CD4-positive, alpha-beta T cell treated with Interleukin-6 for 4 hours (primary cell): ENCODE measurements around the gene SLC4A1.

ENCODE experiments used
- DNase-seq: peaks from one replicate; pipeline ENCODE4 v3.0.0-alpha.2; 2020; ENCODE audit warnings: mixed read lengths

SLC4A1 gene

DNA sequence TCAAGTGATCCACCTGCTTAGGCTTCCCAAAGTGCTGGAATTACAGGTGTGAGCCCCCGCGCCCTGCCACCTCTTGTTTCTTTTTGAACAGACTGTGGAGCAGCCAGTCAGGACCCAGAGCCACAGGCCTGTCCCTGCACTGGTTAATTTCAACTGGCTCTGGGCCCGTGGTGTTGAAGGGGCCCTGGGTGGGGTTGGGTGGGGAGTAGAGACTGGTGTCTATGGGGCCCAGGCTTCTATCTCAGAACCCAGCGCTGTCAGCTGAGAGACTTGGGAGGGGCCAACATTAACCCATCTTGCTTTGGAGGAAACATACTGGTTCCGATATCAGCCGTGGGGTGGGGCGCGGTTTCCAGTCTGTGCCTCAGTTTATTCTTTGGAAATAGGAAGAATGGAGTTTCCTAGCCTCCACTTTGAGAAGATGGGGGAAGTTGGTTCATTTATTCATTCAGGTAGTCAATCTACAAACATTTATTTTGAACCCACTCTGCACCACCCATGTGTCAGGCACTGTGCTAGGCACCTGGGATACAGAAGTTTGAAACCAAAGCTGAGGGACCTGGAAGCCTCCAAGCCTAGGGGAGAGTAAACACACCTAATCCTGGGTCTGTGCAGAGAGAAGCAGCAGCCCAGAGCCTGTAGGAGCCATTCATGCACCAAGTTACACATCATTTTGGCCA is 15.5 kb upstream of the SLC4A1 start:
- DNase-seq = no peak

DNA sequence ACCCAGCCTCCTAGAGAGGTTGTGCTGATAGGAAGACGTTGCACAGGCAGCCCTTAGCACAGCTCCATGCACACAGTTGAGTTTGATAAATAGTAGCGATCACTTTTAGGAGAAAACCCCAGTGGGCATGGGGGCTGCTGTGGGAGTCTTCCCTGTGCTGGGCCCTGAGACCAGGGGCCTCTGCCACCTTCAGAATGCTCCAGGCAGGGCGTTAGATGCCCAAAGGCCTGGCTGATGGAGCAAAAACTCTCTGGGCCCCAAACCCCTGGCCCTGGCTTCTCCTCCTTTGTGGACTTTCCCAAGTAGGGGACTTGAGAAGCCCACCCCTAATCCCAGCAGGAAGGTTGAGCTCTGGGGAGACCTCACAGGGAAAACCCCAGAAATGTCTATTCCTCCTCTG is 14.3 kb upstream of the SLC4A1 start:
- DNase-seq = no peak

DNA sequence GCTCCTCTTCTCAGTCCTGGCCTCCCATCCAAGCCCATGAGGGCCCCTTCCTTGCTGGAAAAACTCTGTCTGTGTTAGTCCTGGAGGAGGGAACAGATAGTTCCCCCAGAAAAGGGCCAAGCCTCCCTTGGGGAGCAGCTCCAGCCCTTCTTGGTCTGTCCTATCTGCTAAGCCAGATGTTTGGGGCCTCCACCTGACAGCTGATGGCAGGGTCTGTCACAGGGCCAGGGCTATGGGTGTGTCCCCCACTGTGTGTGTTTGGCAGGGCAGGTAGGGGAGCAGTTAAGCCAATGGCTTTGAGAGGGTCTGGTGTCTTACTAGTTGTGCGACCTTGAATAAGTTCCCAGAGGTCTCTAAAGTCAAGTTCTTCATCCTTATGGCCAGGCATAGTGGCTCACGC is 13.6 kb upstream of the SLC4A1 start:
- no peak for DNase-seq

DNA sequence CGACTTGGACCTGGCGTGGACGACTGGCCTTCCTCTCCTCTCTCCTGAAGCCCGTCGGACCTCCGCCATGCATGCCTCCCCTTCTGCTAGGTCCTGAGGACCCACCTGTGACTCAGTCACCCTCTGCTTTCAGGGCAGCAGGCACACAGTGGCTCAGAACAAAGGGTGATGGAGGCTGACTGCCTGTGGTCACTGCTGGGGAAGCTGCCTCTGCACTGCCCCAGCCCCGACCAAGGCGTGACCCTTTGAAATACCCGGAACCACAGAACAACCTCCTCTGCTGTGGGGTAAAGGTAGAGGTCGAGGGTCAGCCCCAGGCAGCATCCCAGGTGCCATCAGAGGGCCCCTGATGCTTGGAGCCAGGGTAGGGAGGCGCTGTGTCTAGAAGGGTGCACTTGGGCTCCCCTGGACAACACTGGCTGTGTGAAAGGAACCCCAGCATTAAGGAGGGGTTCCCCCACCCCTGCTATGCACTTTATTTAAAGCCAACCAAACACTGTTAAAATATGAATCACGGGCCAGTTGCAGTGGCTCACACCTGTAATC is 12.5 kb upstream of the SLC4A1 start:
- DNase-seq = no peak

DNA sequence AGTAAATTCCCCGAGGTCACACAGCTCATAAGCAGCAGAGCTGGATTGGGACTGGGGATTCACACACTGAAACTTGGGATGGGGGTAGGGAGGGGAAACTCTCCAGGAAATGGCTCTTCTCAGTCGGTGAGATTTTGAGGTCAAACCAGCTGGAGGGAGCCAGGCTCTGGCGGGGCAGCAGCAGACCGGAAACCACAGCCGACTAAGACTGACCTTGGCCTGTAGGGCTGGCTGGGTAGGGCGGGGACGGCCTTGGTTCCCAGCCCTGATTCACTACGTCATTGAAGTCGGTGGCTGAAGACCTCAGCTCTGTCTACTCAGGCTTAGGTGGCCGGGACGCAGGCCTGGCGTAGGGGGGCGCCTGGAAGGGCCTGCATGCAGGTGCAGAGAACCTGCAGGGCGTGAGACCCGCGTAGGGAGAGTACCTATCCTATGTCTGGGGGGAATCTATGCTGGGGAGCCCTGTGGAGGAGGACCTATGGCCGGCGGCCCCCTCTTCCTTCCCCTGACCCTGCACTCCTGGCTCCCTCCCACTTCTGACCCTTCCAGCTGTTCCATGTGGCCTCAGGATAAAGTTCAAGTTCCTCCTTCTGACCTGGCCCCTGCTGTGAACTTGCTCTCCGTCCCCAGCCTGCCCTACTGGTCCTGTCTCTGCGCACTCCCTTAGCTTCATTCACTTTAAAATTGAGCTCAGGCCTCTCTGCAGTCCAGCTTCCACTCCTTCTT is 11.9 kb upstream of the SLC4A1 start:
- no peak for DNase-seq

DNA sequence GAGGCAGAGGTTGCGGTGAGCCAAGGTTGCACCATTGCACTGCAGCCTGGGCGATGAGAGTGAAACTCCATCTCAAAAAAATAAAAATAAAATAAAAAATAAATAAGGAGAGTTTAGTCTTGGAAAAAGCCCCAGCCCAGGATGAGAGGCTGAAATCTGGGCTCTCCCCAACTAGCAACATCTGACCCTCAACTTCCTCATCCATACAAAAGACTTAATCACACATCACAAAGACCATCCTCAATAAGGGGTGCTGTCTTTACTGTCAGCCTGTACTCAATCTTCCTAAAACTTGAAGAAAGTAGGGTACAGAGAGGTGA is 11.4 kb upstream of the SLC4A1 start:
- no peak for DNase-seq

DNA sequence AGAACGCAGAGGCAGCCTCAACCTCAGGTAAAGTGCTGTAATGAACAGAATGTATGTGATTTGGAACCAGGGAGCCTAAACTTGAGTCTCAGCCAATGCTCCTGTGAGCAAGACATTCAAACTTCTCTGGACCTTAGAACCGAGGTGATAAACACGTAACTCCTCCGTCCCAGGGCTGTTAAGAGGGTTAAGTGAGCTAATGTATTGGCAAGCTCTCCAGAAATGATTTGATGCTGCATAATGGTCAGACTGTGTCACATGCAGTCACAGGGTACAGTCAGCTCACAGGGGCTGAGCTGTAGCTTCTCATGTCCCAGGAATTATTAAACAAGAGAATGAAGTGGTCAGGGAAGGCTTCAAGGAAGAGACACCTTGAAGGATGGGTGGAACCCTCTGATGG is 10.0 kb upstream of the SLC4A1 start:
- DNase-seq = no peak

DNA sequence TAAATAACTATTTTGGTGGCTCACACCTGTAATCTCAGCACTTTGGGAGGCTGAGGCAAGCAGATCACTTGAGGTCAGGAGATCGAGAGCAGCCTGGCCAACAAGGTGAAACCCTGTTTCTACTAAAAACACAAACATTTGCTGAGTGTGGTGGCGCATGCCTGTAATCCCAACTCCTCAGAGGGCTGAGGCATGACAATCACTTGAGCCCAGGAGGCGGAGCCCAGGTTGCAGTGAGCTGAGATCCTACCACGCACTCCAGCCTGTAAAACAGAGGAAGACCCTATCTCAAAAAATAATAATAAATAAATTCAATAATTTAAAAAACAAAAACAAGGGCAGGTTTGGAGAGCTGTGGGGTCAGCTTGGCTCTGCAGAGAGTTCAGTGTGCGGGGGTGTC is 5.7 kb upstream of the SLC4A1 start:
- DNase-seq = no peak

DNA sequence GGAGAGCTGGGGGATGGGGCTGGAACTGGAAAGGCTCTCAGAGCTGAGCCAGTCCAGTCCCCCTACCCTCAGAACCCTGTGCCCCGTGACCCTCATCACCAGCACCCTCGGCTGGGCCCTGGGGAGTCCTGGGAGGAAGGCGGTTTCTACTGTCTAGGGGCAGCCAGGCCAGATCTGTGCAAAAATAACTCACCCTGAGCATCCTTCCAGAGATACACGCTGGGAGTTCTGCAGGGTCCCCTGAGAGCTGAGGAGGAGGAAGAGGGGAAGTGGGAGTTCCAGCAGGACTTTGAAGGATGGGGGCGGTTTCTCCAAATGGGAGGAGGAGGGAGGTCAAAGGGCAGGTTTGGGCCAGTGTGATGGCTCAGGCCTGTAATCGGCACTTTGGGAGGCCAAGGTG is 5.0 kb upstream of the SLC4A1 start:
- DNase-seq = no peak

DNA sequence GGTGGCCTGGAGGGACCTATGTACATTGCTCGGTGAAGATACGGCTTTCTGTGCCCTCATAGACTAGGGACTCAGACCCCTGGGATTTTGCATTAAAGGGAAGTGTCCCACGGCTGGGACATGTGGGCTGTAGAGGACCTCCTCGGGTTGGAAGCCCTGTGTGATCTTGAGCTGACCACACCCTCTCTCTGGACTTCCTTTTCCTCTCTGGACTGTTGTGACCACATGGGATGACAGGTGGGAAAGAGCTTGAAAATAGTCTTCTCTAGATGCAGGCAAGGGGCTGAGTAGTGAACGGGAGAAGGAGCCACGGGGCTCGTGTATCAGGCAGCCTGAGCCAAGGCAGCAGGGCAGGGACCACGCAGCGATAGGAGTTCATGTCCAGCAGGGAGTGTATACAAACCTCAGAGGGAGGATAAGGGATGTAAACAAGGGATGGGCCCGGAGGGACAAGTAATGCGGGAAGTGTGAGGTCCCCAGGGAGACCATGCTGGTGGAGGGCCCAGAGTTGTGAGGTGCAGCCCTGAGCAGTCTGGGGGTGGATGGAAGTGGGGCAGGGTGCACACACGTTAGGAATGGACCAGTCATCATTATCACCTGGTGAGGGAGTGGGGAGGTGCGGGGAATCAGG is 4.5 kb upstream of the SLC4A1 start:
- no peak for DNase-seq

DNA sequence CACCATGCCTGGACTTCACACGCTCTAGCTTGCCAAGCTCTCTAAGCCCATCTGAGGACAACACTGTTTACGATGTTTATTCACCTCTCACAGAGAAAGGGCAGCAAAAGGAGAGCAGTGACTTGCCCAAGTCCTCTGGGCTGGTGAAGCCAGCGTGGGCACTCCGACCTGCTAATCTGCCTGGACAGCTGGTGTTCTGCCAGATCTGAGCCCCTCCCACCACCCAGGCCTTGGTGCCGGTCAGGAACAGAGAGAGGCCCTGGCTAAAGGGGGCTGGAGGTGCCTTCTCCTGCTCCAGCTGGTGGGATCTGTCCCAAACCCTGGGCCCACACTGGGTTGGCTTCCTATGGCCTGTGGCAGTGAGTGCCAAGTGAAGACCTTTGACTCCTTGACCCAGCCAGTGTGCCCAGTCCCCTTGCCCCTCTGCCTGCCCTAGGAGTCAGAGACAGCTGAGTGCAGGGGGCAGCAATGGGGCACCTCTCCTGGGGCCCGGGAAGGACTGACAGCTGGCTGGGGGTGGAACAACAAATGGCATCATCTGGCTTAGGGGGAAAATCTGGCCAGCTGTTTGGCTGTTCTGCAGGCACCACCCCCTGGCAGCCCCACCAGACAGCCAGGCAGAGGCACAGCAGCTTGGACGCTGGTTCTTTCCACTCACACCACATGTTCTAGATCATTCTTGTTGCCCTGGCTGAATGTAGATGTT is 1.8 kb upstream of the SLC4A1 start:
- no peak for DNase-seq

DNA sequence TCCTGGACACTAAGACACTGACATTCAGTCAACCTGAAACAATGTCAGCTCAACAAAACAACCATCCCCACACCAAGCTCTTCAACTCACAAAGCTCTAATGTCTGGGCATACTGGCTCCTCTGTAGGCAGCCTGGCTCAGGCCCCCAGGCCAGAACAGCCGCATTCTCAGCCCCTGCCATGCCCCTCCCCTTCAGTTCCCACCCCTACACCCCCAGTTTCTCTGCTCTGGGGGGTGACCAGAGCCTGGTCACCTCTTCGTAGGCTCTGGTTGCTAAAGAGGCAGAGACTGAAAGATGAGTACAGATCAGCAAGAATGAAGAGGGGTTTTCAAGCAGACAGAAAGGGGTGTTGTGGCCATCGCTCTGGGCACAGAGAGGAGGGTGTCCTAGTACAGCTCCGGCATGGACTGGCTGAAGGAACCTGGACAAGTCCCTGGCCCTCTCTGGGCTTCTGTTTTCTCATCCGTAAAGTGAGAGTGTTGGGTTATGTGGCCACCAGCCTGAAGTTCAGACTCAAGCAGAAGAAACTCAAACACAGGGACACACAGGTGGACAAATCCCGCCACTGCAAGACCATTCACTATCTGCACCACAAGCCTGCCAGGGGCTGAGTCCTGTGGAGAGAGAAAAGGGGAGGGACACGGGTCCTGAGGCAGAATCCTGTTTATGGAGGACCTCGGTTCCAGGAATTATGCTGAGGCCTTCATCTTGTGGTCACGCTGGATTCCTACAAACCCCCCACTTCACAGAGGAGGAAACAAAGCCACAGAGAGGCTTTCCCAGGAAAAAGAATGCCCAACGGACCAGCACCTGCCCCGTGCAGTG is 987 bp upstream of the SLC4A1 start:
- no peak for DNase-seq

DNA sequence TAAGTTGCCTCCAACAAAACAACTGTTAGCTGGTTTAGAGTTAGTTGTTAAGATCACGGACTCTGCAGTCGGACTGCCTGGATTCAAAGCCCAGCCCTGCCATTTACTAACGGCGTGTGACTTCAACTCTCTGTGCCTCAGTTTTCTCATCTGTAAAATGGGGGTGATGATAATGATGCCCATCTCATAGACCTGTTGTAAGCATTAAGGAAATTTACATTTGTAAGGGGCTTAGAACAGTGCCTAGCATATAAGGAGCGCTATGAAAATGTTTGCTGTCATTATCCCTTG is 825 bp downstream of the SLC4A1 start:
- DNase-seq = no peak

DNA sequence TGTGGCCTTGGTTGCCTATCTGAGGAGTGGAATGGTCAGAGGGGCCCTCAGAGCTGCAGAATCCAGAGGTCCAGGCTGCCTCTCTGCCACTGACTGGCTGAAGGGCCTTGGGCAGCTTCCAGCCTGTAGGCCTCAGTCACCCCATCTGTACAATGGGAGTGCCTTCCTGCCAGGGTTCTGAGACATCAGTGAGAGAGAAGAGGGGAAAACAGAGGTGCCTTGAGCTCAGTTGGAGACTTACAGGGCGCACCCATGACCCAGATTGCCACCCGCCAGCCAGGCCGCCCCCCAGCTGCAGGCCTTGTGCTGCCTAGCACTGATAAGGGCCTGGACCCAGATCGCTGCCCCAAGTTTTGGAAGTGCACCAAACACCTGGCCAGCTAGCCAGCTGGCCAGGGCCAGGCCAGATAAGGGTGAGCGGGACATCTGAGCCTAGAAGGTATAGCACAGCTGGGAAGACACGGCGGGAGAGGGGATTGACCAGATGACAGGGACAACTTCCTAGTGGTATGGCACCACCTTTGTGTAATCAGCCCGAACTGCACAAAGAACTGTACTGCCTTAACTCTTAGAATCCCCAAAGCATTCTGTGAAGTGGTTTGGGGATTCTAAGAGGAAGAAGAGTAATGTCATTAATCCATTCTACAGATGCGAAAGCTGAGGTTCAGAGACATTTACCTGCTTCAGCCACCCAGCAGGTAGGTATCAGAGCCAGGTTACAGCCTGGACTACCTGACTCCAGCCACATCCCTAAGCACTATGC is 1.4 kb downstream of the SLC4A1 start:
- DNase-seq = no peak

DNA sequence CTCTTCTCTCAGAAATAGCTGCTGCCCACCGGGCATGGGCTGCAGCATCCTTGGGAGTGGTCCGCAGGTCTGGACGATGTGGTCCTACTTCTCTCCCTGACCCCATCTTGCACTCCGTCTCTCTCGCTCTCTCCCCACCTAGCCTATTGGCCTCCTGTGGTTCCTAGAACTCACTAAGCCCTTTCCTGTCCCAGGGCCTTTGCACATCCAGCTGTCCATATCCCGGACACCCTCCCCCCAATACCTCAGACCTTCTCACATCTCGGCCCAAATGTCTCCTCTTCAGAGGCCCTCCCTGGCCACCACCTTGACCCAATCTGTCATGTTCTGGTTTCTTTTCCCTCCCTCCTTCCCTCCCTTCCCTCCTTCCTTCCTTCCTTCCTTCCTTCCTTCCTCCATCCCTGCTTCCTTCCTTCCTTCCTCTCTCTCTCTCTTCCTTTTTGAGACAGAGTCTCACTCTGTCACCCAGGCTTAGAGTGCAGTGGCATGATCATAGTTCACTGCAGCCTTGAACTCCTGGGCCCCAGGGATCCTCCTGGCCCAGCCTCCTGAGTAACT is 4.5 kb downstream of the SLC4A1 start:
- no peak for DNase-seq

DNA sequence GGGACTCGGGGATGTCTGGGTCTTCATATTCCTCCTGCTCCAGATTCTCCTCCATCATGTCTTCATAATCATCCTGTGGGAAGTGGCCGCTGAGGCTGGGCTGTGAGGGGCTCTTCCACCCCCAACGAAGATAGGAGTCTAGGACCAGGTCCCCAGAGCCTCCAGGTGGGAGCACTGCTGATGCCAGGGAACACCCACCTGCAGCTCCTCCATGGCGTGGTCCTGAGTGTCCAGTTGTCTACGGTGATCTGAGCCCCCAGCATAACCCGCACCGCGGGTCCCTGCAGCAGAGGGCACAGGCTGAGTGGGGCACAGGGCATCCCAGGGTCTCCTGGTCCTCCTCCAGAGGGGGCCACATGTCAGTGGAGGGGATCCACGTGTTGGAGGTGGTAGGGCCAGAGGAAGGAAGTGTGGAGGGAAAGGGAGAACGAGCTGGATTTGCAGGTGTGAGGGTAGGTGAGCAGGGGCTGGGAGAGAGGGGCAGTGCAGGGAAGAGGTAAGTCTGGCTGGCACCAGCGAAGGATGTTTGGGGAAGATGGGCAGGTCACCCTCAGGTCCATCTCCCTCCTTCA is 5.2 kb downstream of the SLC4A1 start:
- DNase-seq = no peak

DNA sequence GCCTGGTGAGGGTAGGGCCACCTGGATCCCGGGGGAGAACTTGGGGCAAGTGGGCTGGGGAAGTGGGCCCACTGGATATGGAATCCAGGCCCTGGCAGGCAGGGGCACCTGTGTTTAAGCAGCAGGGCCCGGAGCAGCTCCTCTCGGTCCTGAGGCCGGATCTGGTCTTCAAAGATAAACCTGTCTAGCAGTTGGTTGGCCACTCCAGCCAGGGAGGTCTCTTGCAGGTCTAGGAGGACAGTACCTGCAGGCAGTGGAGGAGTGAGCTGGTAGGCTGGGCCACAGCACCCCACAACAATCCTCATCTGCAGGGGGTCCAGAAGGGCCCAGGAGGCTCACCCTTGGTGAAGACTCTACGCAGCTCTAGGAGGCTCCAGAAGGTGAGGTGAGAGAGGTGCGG is 7.6 kb downstream of the SLC4A1 start:
- no peak for DNase-seq

DNA sequence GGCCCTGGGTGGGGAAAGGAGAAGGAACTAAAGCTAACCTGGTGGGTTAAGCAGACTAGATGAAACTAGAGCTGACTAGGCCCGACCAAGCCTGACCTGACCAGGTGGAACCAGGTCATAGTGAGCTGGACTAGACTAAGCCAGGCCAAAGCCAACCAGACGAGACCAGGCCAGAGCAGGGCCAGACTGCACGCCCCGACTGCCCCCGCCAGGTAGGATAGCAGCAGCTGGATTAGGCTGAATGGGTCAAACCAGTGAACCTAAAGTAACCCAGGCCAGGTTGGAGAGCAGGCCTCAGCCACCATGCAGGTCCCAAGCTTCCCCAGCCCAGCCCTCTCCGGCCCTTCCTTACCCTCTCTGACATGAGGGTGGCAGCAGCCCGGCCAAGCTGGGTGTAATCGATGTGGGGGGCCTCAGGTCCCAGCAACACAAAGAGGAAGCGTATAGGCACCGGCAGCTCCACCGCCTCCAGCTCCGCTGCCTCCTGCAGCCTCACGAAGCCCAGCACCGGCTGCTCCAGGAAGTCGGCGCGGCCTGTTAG is 9.1 kb downstream of the SLC4A1 start:
- no peak for DNase-seq

DNA sequence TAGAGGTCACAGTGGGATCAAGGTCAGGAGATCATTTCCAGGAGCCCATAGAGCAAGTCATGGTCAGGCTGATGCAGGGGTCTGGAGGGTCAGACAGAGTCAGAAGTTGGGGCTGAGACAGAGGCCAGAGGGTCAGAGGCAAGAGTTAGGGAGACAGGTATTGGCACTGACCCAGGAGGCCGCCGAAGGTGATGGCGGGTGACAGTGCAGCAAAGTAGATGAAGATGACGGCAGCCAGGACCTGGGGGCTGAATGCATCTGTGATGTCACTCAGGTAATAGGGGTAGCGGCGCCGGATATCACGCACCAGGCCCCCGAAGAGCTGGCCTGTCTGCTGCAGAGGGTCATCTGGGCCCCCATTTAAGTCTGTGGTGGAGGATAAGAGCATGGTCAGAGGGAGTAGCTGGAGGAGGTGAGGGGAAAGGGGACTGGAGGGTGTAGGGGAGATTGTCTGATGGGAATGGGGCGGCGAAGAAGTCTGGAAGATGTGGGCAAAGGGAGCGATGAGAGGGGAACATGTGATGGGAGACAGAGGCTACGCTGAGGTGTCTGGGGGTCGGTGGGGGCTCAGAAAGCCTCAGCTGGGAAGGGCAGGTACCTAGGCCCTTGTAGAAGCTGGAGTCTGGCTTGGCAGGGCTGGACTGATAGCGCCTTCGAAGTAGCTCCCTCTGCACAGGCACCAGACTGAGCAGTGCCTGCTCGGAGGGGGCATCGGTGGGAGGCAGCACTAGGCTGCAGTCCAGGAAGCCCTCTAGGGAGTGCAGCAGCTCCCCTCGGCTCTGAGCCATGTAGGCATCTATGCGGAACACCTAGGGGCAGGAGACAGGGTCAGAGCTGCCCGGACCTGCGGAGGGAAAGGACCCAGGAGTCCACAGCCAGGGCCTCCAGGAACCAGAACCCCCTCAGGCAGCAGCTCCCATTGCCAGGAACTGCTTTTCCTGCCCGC is 9.8 kb downstream of the SLC4A1 start:
- DNase-seq = no peak

DNA sequence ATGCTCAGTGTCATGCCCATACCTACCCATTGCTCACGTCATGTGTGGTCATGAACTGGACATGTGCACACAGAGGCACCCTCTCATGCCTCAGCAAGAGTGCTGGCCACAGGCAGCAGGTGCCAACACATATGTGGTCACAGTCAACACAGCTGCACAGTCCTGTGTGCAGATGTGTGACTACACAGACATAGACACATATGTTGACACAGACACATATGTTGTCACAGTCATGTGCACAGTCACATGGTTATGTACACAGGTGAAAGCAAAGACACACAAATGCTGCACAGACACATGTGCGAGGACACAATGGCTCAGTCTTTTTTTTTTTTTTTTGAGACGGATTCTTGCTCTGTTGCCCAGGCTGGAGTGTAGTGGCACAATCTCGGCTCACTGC is 11.3 kb downstream of the SLC4A1 start:
- DNase-seq = no peak
